ENCODE data around the gene CALN1.

CALN1 gene

GRCh38 chr7:71991586-71991985 is 420.6 kb downstream of the CALN1 start:
- no peak for TF ChIP-seq CTCF (IDR thresholded peaks at IDR 0.05; ENCODE audit: insufficient read depth, low read depth, low read length, missing control alignments)
- DNase-seq (ENCODE audit: low read depth), result no peak
- H3K4me3 ChIP-seq (ENCODE audit: low read depth, low read length), result no peak overlapping the region

GRCh38 chr7:71990138-71990462 is 422.0 kb downstream of the CALN1 start:
- H3K4me3 ChIP-seq (ENCODE audit: low read depth, low read length), result no peak overlapping the region
- no peak for DNase-seq (ENCODE audit: low read depth)
- TF ChIP-seq CTCF (IDR thresholded peaks at IDR 0.05; ENCODE audit: insufficient read depth, low read depth, low read length, missing control alignments), result no peak

GRCh38 chr7:71988201-71988600 is 423.9 kb downstream of the CALN1 start:
- no peak for DNase-seq (ENCODE audit: low read depth)
- TF ChIP-seq CTCF (IDR thresholded peaks at IDR 0.05; ENCODE audit: insufficient read depth, low read depth, low read length, missing control alignments), result no peak
- H3K4me3 ChIP-seq (ENCODE audit: low read depth, low read length), result no peak overlapping the region

- no peak for TF ChIP-seq CTCF (IDR thresholded peaks at IDR 0.05; ENCODE audit: insufficient read depth, low read depth, low read length, missing control alignments)
- no peak overlapping the region for H3K4me3 ChIP-seq (ENCODE audit: low read depth, low read length)
- no peak for DNase-seq (ENCODE audit: low read depth)
Observed at GRCh38 chr7:71987200-71987767, 424.9 kb downstream of the CALN1 start.

- H3K4me3 ChIP-seq (ENCODE audit: low read depth, low read length), result no peak overlapping the region
- no peak for TF ChIP-seq CTCF (IDR thresholded peaks at IDR 0.05; ENCODE audit: insufficient read depth, low read depth, low read length, missing control alignments)
- no peak for DNase-seq (ENCODE audit: low read depth)
Observed at GRCh38 chr7:71984348-71984747, 427.8 kb downstream of the CALN1 start.

GRCh38 chr7:71982851-71983250 is 429.3 kb downstream of the CALN1 start:
- DNase-seq (ENCODE audit: low read depth), result peak; percentile 15
- no peak overlapping the region for H3K4me3 ChIP-seq (ENCODE audit: low read depth, low read length)
- TF ChIP-seq CTCF (IDR thresholded peaks at IDR 0.05; ENCODE audit: insufficient read depth, low read depth, low read length, missing control alignments), result no peak

- TF ChIP-seq CTCF (IDR thresholded peaks at IDR 0.05; ENCODE audit: insufficient read depth, low read depth, low read length, missing control alignments), result no peak
- DNase-seq (ENCODE audit: low read depth), result peak; percentile 51
- no peak overlapping the region for H3K4me3 ChIP-seq (ENCODE audit: low read depth, low read length)
Observed at GRCh38 chr7:71976645-71977044, 435.5 kb downstream of the CALN1 start.
